Neural cell (in vitro differentiated cells): ENCODE measurements around the gene KCNQ2. TPM values are rescaled to one million over a fixed set of nuclear protein-coding genes. Genes with fewer than 3 reads are reported as not detected.

Experiments
- H2AFZ ChIP-seq: fragments of 200-600, 300-800 bp; sonication (generic), shearing (Covaris generic); 2 replicates; pipeline ENCODE4 v1.6.0; 2014; ENCODE audit warnings: low read depth, mild to moderate bottlenecking, antibody characterized with exemption, low read length, moderate library complexity
- H3F3A ChIP-seq: fragments of 200-600 bp; shearing (Covaris generic); 2 replicates; pipeline ENCODE4 v1.6.1; 2016; ENCODE audit warnings: mild to moderate bottlenecking, moderate library complexity, mixed read lengths, antibody characterized with exemption, low read length; ENCODE audit not compliant: insufficient read depth, poor library complexity, severe bottlenecking
- H3K27ac ChIP-seq: fragments of 200-600, 300-800 bp; sonication (generic), shearing (Covaris generic); 2 replicates; pipeline ENCODE4 v1.5.1; 2014; ENCODE audit warnings: mild to moderate bottlenecking, low read length, moderate library complexity
- H3K27me3 ChIP-seq: fragments of 300-800, 200-600 bp; sonication (generic), shearing (Covaris generic); 2 replicates; pipeline ENCODE4 v1.6.0; 2014; ENCODE audit warnings: mild to moderate bottlenecking, low read depth, low read length, moderate library complexity; ENCODE audit not compliant: insufficient read depth
- H3K36me3 ChIP-seq: fragments of 300-800, 200-600 bp; sonication (generic), shearing (Covaris generic); 2 replicates; pipeline ENCODE4 v1.5.1; 2014; ENCODE audit warnings: mild to moderate bottlenecking, antibody characterized with exemption, low read length, moderate library complexity; ENCODE audit not compliant: insufficient read depth
- H3K4me2 ChIP-seq: fragments of 300-800, 200-600 bp; sonication (generic), shearing (Covaris generic); 2 replicates; pipeline ENCODE4 v1.6.0; 2014; ENCODE audit warnings: mild to moderate bottlenecking, low read length
- H3K4me3 ChIP-seq: fragments of 300-800, 200-600 bp; sonication (generic), shearing (Covaris generic); 2 replicates; pipeline ENCODE4 v1.5.1; 2014; ENCODE audit warnings: mild to moderate bottlenecking, low read length, moderate library complexity
- H3K79me2 ChIP-seq: fragments of 200-600 bp; shearing (Covaris generic); replicated peaks from 2 replicates; pipeline ENCODE4 v1.6.0; 2014; ENCODE audit warnings: mild to moderate bottlenecking, low read length, moderate library complexity; ENCODE audit not compliant: insufficient read depth
- H3K9ac ChIP-seq: fragments of 300-800, 200-600 bp; sonication (generic), shearing (Covaris generic); 2 replicates; pipeline ENCODE4 v1.6.1; 2016; ENCODE audit warnings: mild to moderate bottlenecking, low read length, mixed read lengths
- H3K9me2 ChIP-seq: fragments of 200-600 bp; shearing (Covaris generic); 2 replicates; pipeline ENCODE4 v1.6.1; 2016; ENCODE audit warnings: mild to moderate bottlenecking, low read length, mixed read lengths; ENCODE audit not compliant: insufficient read depth
- H3K9me3 ChIP-seq: fragments of 200-600, 300-800 bp; sonication (generic), shearing (Covaris generic); 2 replicates; pipeline ENCODE4 v1.6.1; 2016; ENCODE audit warnings: mild to moderate bottlenecking, mixed run types, low read length, moderate library complexity, mixed read lengths
- H4K20me1 ChIP-seq: fragments of 200-600 bp; shearing (Covaris generic); 2 replicates; pipeline ENCODE4 v1.6.1; 2016; ENCODE audit warnings: mild to moderate bottlenecking, mixed run types; ENCODE audit not compliant: insufficient read depth
- CTCF ChIP-seq: fragments of 450-650 bp; IDR thresholded peaks from 2 replicates; pipeline ENCODE4 v1.5.1; 2014; ENCODE audit warnings: antibody characterized with exemption, mild to moderate bottlenecking, moderate library complexity; ENCODE audit not compliant: poor library complexity, severe bottlenecking
- EP300 ChIP-seq: fragments of 450-650 bp; conservative IDR thresholded peaks from 2 replicates; pipeline ENCODE4 v1.6.1; 2014; ENCODE audit warnings: antibody characterized with exemption, mild to moderate bottlenecking, moderate library complexity; ENCODE audit not compliant: poor library complexity, severe bottlenecking
- EZH2 ChIP-seq: fragments of 200-600, 300-800 bp; shearing (Covaris generic), sonication (generic); IDR thresholded peaks from 2 replicates; pipeline ENCODE4 v1.6.1; 2014; ENCODE audit warnings: antibody characterized with exemption, low read length, borderline replicate concordance, mild to moderate bottlenecking; ENCODE audit not compliant: insufficient read depth, poor library complexity, severe bottlenecking
- MXI1 ChIP-seq: fragments of 450-650 bp; conservative IDR thresholded peaks from 2 replicates; pipeline ENCODE4 v1.6.1; 2014; ENCODE audit warnings: antibody characterized with exemption, mild to moderate bottlenecking; ENCODE audit not compliant: poor library complexity, severe bottlenecking
- POLR2AphosphoS5 ChIP-seq: IDR thresholded peaks from 2 replicates; pipeline ENCODE4 v1.6.1; 2012
- RAD21 ChIP-seq: fragments of 450-650 bp; conservative IDR thresholded peaks from 2 replicates; pipeline ENCODE4 v1.6.1; 2014; ENCODE audit warnings: antibody characterized with exemption, mild to moderate bottlenecking, moderate library complexity
- REST ChIP-seq: IDR thresholded peaks from 2 replicates; pipeline ENCODE4 v1.6.1; 2012; ENCODE audit warnings: borderline replicate concordance
- SMC3 ChIP-seq: fragments of 450-650 bp; conservative IDR thresholded peaks from 2 replicates; pipeline ENCODE4 v1.6.1; 2014; ENCODE audit warnings: antibody characterized with exemption, mild to moderate bottlenecking, moderate library complexity; ENCODE audit not compliant: poor library complexity
- TAF1 ChIP-seq: IDR thresholded peaks from 2 replicates; pipeline ENCODE4 v1.6.1; 2012; ENCODE audit warnings: low read depth
- polyA plus RNA-seq: library from polyadenylated mRNA; depleted of rRNA; stranded (reverse); fragments of >200 nt; gene quantifications from 2 replicates; pipeline ENCODE4 v1.2.3, GENCODE V29; 2014

The KCNQ2 gene
- polyA plus RNA-seq, 1 donor from 2014 or later = 84.7 TPM

- Histone ChIP-seq H3K27me3 (no peaks in the 10 kb centered on the region), H3K9me3 (no peaks in the 10 kb centered on the region), H4K20me1 (no peaks in the 10 kb centered on the region), H2AFZ (no peak overlapping the region), H3K9ac (no peak overlapping the region), H3K36me3 (no peaks in the 10 kb centered on the region), H3K9me2 (no peaks in the 10 kb centered on the region), H3K4me3 (no peak overlapping the region), H3K79me2 (peaks cover 17% of the 10 kb centered on the region), H3F3A (no peaks in the 10 kb centered on the region), H3K27ac (no peak overlapping the region), H3K4me2 (no peak overlapping the region)
- TF ChIP-seq MXI1 (no peak), CTCF (no peak), RAD21 (no peak), EP300 (no peak), TAF1 (no peak), POLR2AphosphoS5 (no peak), SMC3 (no peak), EZH2 (no peak)
These were observed 32.0 kb downstream of the KCNQ2 start for GRCh38 chr20:63440366-63440955.

DNA sequence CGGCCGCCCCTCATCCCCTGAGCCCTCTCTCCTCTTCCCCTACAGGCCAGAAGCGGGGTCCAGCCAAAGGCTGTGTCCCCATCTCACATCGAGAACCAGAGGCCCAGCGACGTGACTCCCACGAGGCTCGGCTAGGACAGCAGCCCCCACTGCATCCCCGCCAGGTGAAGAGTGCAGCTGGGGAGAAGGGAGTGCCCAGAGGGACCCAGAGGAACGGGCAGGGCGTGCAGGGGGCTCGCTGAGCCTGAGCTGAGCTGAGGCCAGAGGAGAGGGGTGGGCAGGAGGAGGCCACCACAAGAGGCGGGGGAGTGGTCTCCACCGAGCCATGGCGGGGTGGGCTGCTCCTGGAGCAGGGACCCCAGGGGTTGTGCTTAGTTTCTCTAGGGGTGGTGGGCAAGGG lies 32.6 kb downstream of the KCNQ2 start:
- no peak overlapping the region for H3K27ac ChIP-seq
- H3K4me2 ChIP-seq = no peak overlapping the region
- no peaks in the 10 kb centered on the region for H3F3A ChIP-seq
- TF ChIP-seq EP300 = no peak
- TF ChIP-seq TAF1 = no peak
- no peak for TF ChIP-seq POLR2AphosphoS5
- no peak for TF ChIP-seq CTCF
- no peak for TF ChIP-seq SMC3
- TF ChIP-seq RAD21 = no peak
- no peak for TF ChIP-seq EZH2
- no peak for TF ChIP-seq MXI1
- TF ChIP-seq REST = no peak
- no peaks in the 10 kb centered on the region for H3K9me3 ChIP-seq
- no peaks in the 10 kb centered on the region for H4K20me1 ChIP-seq
- no peak overlapping the region for H3K4me3 ChIP-seq
- H3K36me3 ChIP-seq = no peaks in the 10 kb centered on the region
- H3K79me2 ChIP-seq = peaks cover 13% of the 10 kb centered on the region
- H3K9ac ChIP-seq = no peak overlapping the region
- no peak overlapping the region for H2AFZ ChIP-seq
- no peaks in the 10 kb centered on the region for H3K27me3 ChIP-seq
- no peaks in the 10 kb centered on the region for H3K9me2 ChIP-seq
